GM12878 (cell line): ENCODE results near the gene RAB30. TPM values are rescaled to one million over a fixed set of nuclear protein-coding genes. Genes with fewer than 3 reads are reported as not detected.

Experiments used
- ATAC-seq: fragments of 200-7000 bp; cut with Tn5 transposase; 3 replicates; pipeline ENCODE4 v1.9.1; 2020; ENCODE audit warnings: mild to moderate bottlenecking, moderate library complexity
- BruUV-seq: library from RNA; stranded (reverse); fragments of 400-500 nt; replicated peaks from 2 replicates; lab custom pipeline; 2021; lab: Mats Ljungman, UMichigan
- CTCF ChIA-PET: fragments of 300-600 bp; sonication (Branson Sonifier 250); formaldehyde crosslinking; extraction: SDS; loops from one replicate; lab custom pipeline; 2021; ENCODE audit warnings: inconsistent platforms; lab: Yijun Ruan, JAX
- POLR2A ChIA-PET: fragments of 350-600 bp; formaldehyde crosslinking; extraction: SDS; loops from one replicate; lab custom pipeline; 2021; ENCODE audit warnings: inconsistent platforms; lab: Charles Lee
- RAD21 ChIA-PET: fragments of 300-600 bp; sonication (Branson Sonifier 250); formaldehyde crosslinking; loops from one replicate; lab custom pipeline; 2023; ENCODE audit warnings: antibody characterized with exemption; ENCODE audit not compliant: unreplicated experiment; lab: Charles Lee
- SMC1A ChIA-PET: fragments of 300-600 bp; sonication (Branson Sonifier 250); formaldehyde crosslinking; loops from one replicate; lab custom pipeline; 2023; ENCODE audit not compliant: unreplicated experiment, uncharacterized antibody; lab: Charles Lee
- DNase-seq: peaks from one replicate; pipeline ENCODE4 v3.0.0-alpha.2; 2011; ENCODE audit warnings: low read depth, low spot score
- FAIRE-seq: peaks from 3 replicates; lab custom pipeline; 2011; peaks lifted over from hg19 to GRCh38; lab: Jason Lieb, UNC
- H2AFZ ChIP-seq: 2 replicates; pipeline ENCODE4 v1.6.0; 2011; ENCODE audit warnings: low read depth, low read length, control low read depth; ENCODE audit not compliant: control insufficient read depth
- H3K27ac ChIP-seq: 2 replicates; pipeline ENCODE4 v1.5.1; 2011; ENCODE audit warnings: control low read depth; ENCODE audit not compliant: control insufficient read depth, insufficient read depth
- H3K27me3 ChIP-seq, 2 experiments: replicated peaks in 1 of 2; 2 replicates each; pipeline versions ENCODE4 v1.6.0 to v1.6.1; 2011; ENCODE audit warnings: low read length in 1 of 2; ENCODE audit not compliant: control insufficient read depth in 2 of 2, insufficient read depth in 2 of 2
- H3K36me3 ChIP-seq, 2 experiments: 2 replicates each; pipeline ENCODE4 v1.5.1; 2011; ENCODE audit warnings: low read length in 1 of 2; ENCODE audit not compliant: control insufficient read depth in 2 of 2, insufficient read depth in 2 of 2
- H3K4me1 ChIP-seq: 2 replicates; pipeline ENCODE4 v1.6.1; 2011; ENCODE audit warnings: mild to moderate bottlenecking, low read length, moderate library complexity, mixed read lengths; ENCODE audit not compliant: control insufficient read depth, insufficient read depth
- H3K4me2 ChIP-seq: 2 replicates; pipeline ENCODE4 v1.6.0; 2011; ENCODE audit warnings: control low read depth; ENCODE audit not compliant: control insufficient read depth, insufficient read depth
- H3K4me3 ChIP-seq: fragments of 200-600 bp; sonication (generic); 2 replicates; pipeline ENCODE4 v1.5.1; 2016
- H3K79me2 ChIP-seq: 2 replicates; pipeline ENCODE4 v1.6.0; 2011; ENCODE audit warnings: low read length; ENCODE audit not compliant: control insufficient read depth, insufficient read depth
- H3K9ac ChIP-seq: 2 replicates; pipeline ENCODE4 v1.8.0; 2011; ENCODE audit warnings: low read length, control low read depth, mixed read lengths; ENCODE audit not compliant: control insufficient read depth, insufficient read depth
- H3K9me3 ChIP-seq: replicated peaks from 3 replicates; pipeline ENCODE4 v1.5.1; 2011; ENCODE audit warnings: mild to moderate bottlenecking, low read length; ENCODE audit not compliant: control insufficient read depth, insufficient read depth
- H4K20me1 ChIP-seq: 2 replicates; pipeline ENCODE4 v1.6.0; 2011; ENCODE audit not compliant: control insufficient read depth, insufficient read depth
- CREM ChIP-seq: IDR thresholded peaks from 2 replicates; pipeline ENCODE4 v1.6.1; 2014; ENCODE audit warnings: antibody characterized with exemption, low read depth
- EP300 ChIP-seq, 2 experiments: fragments of 150-350 bp in 1 of 2; IDR thresholded peaks; 2 replicates each; pipeline ENCODE4 v1.6.1; 2011 to 2012; ENCODE audit warnings: low read depth in 2 of 2, low read length in 2 of 2, borderline replicate concordance in 1 of 2, improper control_type of control experiment in 1 of 2, inconsistent platforms in 1 of 2; ENCODE audit not compliant: control insufficient read depth in 1 of 2
- IRF4 ChIP-seq: IDR thresholded peaks from 2 replicates; pipeline ENCODE4 v1.6.1; 2011; ENCODE audit warnings: low read depth, low read length
- MEF2B ChIP-seq: fragments of 450-650 bp; IDR thresholded peaks from 2 replicates; pipeline ENCODE4 v1.6.1; 2018; ENCODE audit warnings: mild to moderate bottlenecking, moderate library complexity; ENCODE audit not compliant: partially characterized antibody, poor library complexity, severe bottlenecking
- NFIC ChIP-seq: IDR thresholded peaks from 2 replicates; pipeline ENCODE4 v1.6.1; 2012; ENCODE audit warnings: low read depth, mild to moderate bottlenecking, inconsistent platforms, low read length, moderate library complexity
- POLR2AphosphoS2 ChIP-seq: IDR thresholded peaks from 2 replicates; pipeline ENCODE4 v1.6.1; 2011; ENCODE audit warnings: low read depth, mild to moderate bottlenecking, low read length, improper control_type of control experiment, moderate library complexity
- TCF7 ChIP-seq: IDR thresholded peaks from 2 replicates; pipeline ENCODE4 v1.6.1; 2014; ENCODE audit warnings: antibody characterized with exemption, borderline replicate concordance
- ZNF207 ChIP-seq: fragments of 450-650 bp; IDR thresholded peaks from 2 replicates; pipeline ENCODE4 v1.6.1; 2014; ENCODE audit warnings: antibody characterized with exemption, mild to moderate bottlenecking, borderline replicate concordance
- in situ Hi-C: fragments of 300-500 bp; cut with MboI; formaldehyde crosslinking; loops from 9 replicates; pipeline ENCODE4 v1.14.3; 2018; ENCODE audit warnings: mixed read lengths
- intact Hi-C: fragments of 100-400 bp; cut with micrococcal nuclease; formaldehyde crosslinking; loops from one replicate; pipeline ENCODE4 v1.14.2; 2022; ENCODE audit not compliant: unreplicated experiment
- polyA plus RNA-seq, 11 experiments: library from polyadenylated mRNA; depleted of rRNA in 4 of 11; unstranded in 6 of 11; stranded (reverse) in 5 of 11; fragments of >200 nt; fragmentation: Nextera tagmentation in 4 of 11; fragmentation: Illumina TruSeq in 1 of 11; extraction: Ambion mirVana in 4 of 11; extraction: Trizol in 1 of 11; gene quantifications; 1 replicate in 1 of 11; 2 replicates in 10 of 11; pipeline versions ENCODE4 v1.2.1 to v1.2.3, GENCODE V29; 2011 to 2016; ENCODE audit warnings: inconsistent platforms in 2 of 11, missing spikeins in 2 of 11, low read depth in 1 of 11
- total RNA-seq, 4 experiments: library from RNA; depleted of rRNA in 3 of 4; stranded (reverse); fragments of >200 nt in 3 of 4; fragmentation: Illumina TruSeq in 1 of 4; extraction: Trizol in 1 of 4; gene quantifications; 2 replicates each; pipeline versions ENCODE4 v1.2.1 to v1.2.3, GENCODE V29; 2013 to 2021
- TF ChIP-seq, protein P1 (sequence below): IDR thresholded peaks from 2 replicates; pipeline ENCODE4 v1.6.1; 2011; ENCODE audit warnings: low read depth, low read length, improper control_type of control experiment, borderline replicate concordance

The RAB30 gene
- total and polyA plus RNA-seq, 10 of the 15 experiments (the other 5 are each of a cell fraction or from before 2014, with no cell fraction given) = 9.8 to 26.7 (median 19.2) TPM

DNA sequence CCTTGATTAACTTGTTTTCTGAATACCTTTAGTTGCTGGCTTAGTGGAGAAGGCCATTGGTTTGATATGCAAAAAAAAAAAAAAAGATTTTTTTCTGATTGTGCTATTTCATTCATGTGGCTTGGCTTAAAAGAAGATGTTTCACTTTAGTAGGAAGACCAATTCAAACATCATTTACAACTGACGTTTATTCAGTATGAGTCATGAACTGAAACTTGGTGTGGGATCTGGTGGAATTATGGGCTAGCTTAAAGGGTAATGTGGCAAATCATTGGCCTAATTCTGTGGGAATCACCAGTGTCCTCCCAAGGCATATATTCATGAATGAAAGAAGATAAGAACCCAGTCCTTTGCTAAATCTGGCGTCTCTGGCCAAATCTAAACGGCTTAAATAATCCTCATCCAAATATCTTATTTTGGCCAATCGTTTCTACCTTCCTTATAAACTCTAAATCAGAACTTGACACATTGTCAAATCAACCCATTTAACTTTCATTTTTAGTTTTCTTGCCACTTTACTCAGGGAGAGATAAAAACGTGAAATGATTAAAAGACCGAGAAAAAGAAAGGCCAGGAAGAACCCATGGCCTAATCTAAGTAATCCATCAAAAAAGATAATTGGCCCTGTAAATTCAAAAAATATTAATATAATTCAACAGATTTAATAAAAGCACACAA, 93.1 kb downstream of the RAB30 start (continued):
- TF ChIP-seq, protein P1, sequence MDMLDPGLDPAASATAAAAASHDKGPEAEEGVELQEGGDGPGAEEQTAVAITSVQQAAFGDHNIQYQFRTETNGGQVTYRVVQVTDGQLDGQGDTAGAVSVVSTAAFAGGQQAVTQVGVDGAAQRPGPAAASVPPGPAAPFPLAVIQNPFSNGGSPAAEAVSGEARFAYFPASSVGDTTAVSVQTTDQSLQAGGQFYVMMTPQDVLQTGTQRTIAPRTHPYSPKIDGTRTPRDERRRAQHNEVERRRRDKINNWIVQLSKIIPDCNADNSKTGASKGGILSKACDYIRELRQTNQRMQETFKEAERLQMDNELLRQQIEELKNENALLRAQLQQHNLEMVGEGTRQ = no peak
- TF ChIP-seq IRF4 (peak; percentile 72; the same call in 1 of the 2 replicates), NFIC (peak; percentile 78), TCF7 (no peak), CREM (peak; percentile 50; the same call in 1 of the 2 replicates), POLR2AphosphoS2 (no peak)

DNA sequence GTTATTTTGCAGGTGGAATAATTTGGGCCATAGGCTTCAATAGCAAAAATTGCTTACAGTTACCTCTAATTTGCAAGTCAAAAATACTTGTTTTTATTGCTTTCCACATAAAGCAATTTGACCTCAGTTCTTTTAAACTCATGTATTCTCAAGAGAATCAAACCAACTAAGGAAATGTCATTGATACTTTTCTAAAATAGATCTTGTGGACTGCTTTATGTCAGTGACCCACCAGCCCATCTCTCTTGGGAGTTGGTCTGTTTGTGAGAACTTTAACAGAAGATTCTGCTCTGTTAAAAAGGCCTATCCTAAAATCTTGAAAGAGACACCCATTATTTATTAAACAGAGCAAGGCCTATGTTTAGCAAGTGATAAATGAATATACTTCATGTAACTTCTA, 94.9 kb downstream of the RAB30 start:
- Histone ChIP-seq H3K79me2 (no peaks in the 10 kb centered on the region), H3K4me1 (peaks cover 27% of the 10 kb centered on the region), H3K27me3 (no peaks in the 10 kb centered on the region), H3K4me3 (no peak overlapping the region), H2AFZ (no peak overlapping the region), H4K20me1 (no peaks in the 10 kb centered on the region), H3K27ac (no peak overlapping the region), H3K4me2 (no peak overlapping the region), H3K9ac (no peak overlapping the region), H3K9me3 (no peaks in the 10 kb centered on the region), H3K36me3 (peaks cover 0 to 2% of the 10 kb centered on the region in 2 experiments; a peak in 1 of 4 replicates)
- CTCF ChIA-PET = interaction anchor here (1.0 kb wide), 1 partner anchor 18 kb away, joined by 3 read pairs; no protein-coding TSS in a partner anchor
- RAD21 ChIA-PET = no interaction called here
- TF ChIP-seq MEF2B (peak; percentile 82), EP300 (IDR thresholded peaks at IDR 0.05; ENCODE audit: borderline replicate concordance in 1 of 2, control insufficient read depth in 1 of 2, low read depth in 2 of 2, low read length in 2 of 2) (peak in 1 of 2 experiments; percentile 65; a peak in 1 of 4 replicates), ZNF207 (no peak)
- intact Hi-C loops (no loop called here), in situ Hi-C loops (no loop called here)
- DNase-seq = no peak
- ATAC-seq = peak; percentile 5; the same call in 1 of the 3 replicates
- POLR2A ChIA-PET = interaction anchor here (1.5 kb wide), 1 partner anchor 88 kb away, joined by 3 read pairs; no protein-coding TSS in a partner anchor
- SMC1A ChIA-PET = interaction anchor here (1.3 to 5.0 kb wide), 5 partner anchors 10 to 90 kb away, joined by 3 to 34 read pairs (median 4); no protein-coding TSS in a partner anchor
- no peak for FAIRE-seq
- no TSS peak for BruUV-seq
